ENCODE results near the gene AOPEP.

DNA sequence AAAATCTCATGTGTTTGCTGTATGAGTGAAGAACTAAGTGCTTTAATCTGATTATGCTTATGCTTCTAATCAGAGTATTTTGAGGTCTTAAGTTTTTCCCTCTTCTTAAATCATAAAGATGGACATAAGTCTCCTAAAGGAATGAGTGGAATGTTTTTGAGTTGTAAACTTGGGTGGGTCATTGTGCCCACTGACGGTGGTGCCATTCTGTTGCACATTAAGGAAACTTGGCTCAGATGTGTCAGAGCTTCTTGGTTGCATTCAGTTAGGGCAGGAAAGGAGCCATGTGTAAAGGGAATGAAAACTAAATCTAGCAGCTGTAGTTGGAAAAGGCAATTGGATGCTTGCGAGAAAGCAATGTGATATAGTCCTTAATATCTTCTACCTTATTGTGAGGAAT lies 334.4 kb downstream of the AOPEP start:
- TF ChIP-seq CTCF (IDR thresholded peaks at IDR 0.05), result no peak
- TF ChIP-seq POLR2A (IDR thresholded peaks at IDR 0.05), result no peak

Data from uterus (tissue), 2 donors.